Measurements from ENCODE around the gene BMPR2. TPM values are rescaled to one million over a fixed set of nuclear protein-coding genes. Genes with fewer than 3 reads are reported as not detected.
"Not testable (repeated sequence)": the region's sequence is repeated elsewhere in the genome, so short reads cannot be mapped to it uniquely, and the experiment has no call there.

BMPR2 gene
- total RNA-seq, 1 donor from 2014 or later = 17.5 TPM

- Mint-ChIP-seq H3K4me3 (no peak overlapping the region), H3K9me3 (no peaks in the 10 kb centered on the region), H3K36me3 (ENCODE audit: low read depth) (no peaks in the 10 kb centered on the region), H3K27ac (ENCODE audit: unreplicated experiment) (peak overlapping the region; percentile 0), H3K4me1 (peaks cover under 1% of the 10 kb centered on the region), H3K27me3 (ENCODE audit: low read depth) (no peaks in the 10 kb centered on the region)
- TF ChIP-seq CTCF (conservative IDR thresholded peaks at IDR 0.05) = no peak
- DNase-seq (ENCODE audit: low read depth, low spot score) = no peak
Measured at GRCh38 chr2:202426751-202427150, 50.6 kb downstream of the BMPR2 start.

- Mint-ChIP-seq H3K9me3 (no peaks in the 10 kb centered on the region), H3K27me3 (ENCODE audit: low read depth) (no peaks in the 10 kb centered on the region), H3K36me3 (ENCODE audit: low read depth) (no peaks in the 10 kb centered on the region), H3K4me1 (no peaks in the 10 kb centered on the region), H3K27ac (ENCODE audit: unreplicated experiment) (no peak overlapping the region), H3K4me3 (no peak overlapping the region)
- TF ChIP-seq CTCF (conservative IDR thresholded peaks at IDR 0.05) = no peak
- DNase-seq (ENCODE audit: low read depth, low spot score) = no peak
Measured at GRCh38 chr2:202429164-202429980, 53.2 kb downstream of the BMPR2 start.

- Mint-ChIP-seq H3K4me1 (no peaks in the 10 kb centered on the region), H3K9me3 (no peaks in the 10 kb centered on the region), H3K4me3 (no peak overlapping the region), H3K36me3 (ENCODE audit: low read depth) (no peaks in the 10 kb centered on the region), H3K27me3 (ENCODE audit: low read depth) (no peaks in the 10 kb centered on the region), H3K27ac (ENCODE audit: unreplicated experiment) (no peak overlapping the region)
- TF ChIP-seq CTCF (conservative IDR thresholded peaks at IDR 0.05) = no peak
- no peak for DNase-seq (ENCODE audit: low read depth, low spot score)
Measured at GRCh38 chr2:202432776-202433175, 56.6 kb downstream of the BMPR2 start.

- no peaks in the 10 kb centered on the region for H3K4me1 Mint-ChIP-seq
Measured at GRCh38 chr2:202434472-202434871, 58.3 kb downstream of the BMPR2 start.

GRCh38 chr2:202436626-202437025, 60.5 kb downstream of the BMPR2 start:
- no peak for DNase-seq (ENCODE audit: low read depth, low spot score)
- Mint-ChIP-seq H3K9me3 (peaks cover 2% of the 10 kb centered on the region), H3K36me3 (ENCODE audit: low read depth) (no peaks in the 10 kb centered on the region), H3K4me3 (no peak overlapping the region), H3K27me3 (ENCODE audit: low read depth) (no peaks in the 10 kb centered on the region), H3K4me1 (no peaks in the 10 kb centered on the region), H3K27ac (ENCODE audit: unreplicated experiment) (no peak overlapping the region)
- no peak for TF ChIP-seq CTCF (conservative IDR thresholded peaks at IDR 0.05)

More at GRCh38 chr2:202434472-202434871, 58.3 kb downstream of the BMPR2 start:
- no peak overlapping the region for H3K27ac Mint-ChIP-seq (ENCODE audit: unreplicated experiment)
- H3K4me3 Mint-ChIP-seq = no peak overlapping the region
- no peak for TF ChIP-seq CTCF (conservative IDR thresholded peaks at IDR 0.05)
- H3K27me3 Mint-ChIP-seq (ENCODE audit: low read depth) = no peaks in the 10 kb centered on the region
- DNase-seq (ENCODE audit: low read depth, low spot score) = no peak
- peaks cover 2% of the 10 kb centered on the region for H3K9me3 Mint-ChIP-seq
- H3K36me3 Mint-ChIP-seq (ENCODE audit: low read depth) = no peaks in the 10 kb centered on the region

- not testable (repeated sequence) for H3K36me3 Mint-ChIP-seq (ENCODE audit: low read depth); H3K4me3 Mint-ChIP-seq
Measured at GRCh38 chr2:202440117-202440516, 64.0 kb downstream of the BMPR2 start.

More at GRCh38 chr2:202440117-202440516, 64.0 kb downstream of the BMPR2 start:
- not testable (repeated sequence) for H3K27ac Mint-ChIP-seq (ENCODE audit: unreplicated experiment); H3K4me1 Mint-ChIP-seq; H3K9me3 Mint-ChIP-seq; DNase-seq (ENCODE audit: low read depth, low spot score); H3K27me3 Mint-ChIP-seq (ENCODE audit: low read depth)

Data from neural crest cell (in vitro differentiated cells).